HS-5 (cell line): ENCODE measurements around the gene CPEB3.
"Not testable (repeated sequence)": the region's sequence is repeated elsewhere in the genome, so short reads cannot be mapped to it uniquely, and the experiment has no call there.

ENCODE experiments used
- DNase-seq: peaks from one replicate; pipeline ENCODE4 v3.0.0-alpha.2; 2012; ENCODE audit warnings: low read depth

The CPEB3 gene

GRCh38 chr10:92102601-92103213 lies 188.2 kb downstream of the CPEB3 start:
- DNase-seq, result no peak

DNA sequence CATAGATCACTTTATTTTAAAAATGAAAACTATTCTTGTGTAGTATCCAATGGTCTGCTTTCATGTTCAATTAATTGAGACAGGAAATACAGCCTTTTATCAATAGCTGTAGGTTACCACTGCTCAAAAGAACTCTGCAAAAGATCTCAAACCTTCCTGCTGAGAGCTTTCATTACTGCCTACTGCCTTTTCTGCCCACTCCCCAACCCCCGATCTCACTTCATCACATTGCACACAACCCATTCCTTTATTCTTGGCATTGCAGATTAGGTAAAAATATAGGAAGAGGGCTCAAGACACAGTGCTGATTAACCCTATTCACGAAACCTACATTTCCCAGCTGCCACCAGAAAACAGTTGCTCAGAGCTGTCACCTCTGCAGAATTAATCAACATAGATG lies 195.9 kb downstream of the CPEB3 start:
- no peak for DNase-seq

DNA sequence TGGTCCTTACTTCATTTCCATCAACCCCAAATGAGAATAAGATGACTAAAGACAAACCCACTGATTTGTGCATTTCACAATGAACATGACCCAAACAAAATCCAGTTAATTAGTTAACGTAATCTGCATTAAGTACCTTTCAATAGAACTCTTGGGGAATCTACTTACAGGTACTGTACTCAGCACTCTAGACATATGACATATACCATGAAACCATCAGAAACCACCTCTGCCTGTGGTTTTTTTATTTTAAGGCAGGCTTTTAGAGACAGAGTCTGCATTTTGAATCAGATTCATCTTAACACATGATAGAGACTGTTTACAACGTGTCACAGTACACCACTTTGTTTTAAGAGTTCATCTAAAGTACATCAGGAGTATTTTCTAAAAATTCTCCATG lies 198.9 kb downstream of the CPEB3 start:
- no peak for DNase-seq

GRCh38 chr10:92087750-92088395 lies 203.0 kb downstream of the CPEB3 start:
- peak; percentile 54 for DNase-seq

GRCh38 chr10:92082583-92083280 lies 208.1 kb downstream of the CPEB3 start:
- no peak for DNase-seq

DNA sequence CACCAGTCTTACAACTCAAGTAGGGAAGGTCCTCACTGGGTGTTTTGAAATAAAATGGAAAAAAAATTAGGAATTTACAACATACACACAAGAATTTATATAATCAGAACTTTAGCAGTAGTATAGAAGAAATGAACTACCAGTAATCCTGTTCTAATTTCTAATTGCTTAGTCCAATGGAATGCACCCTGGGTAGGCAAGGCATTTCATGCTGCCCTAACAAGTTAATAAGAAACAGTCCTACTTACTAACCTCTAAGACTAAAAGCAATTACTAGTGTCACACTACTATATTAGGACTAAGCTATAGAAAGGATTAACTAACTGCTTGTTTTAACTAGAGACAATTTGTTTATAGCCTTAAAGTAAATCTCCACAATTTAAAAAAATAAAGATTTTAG lies 209.2 kb downstream of the CPEB3 start:
- no peak for DNase-seq

- DNase-seq, result no peak
These were observed 210.6 kb downstream of the CPEB3 start for GRCh38 chr10:92080244-92080643.

DNA sequence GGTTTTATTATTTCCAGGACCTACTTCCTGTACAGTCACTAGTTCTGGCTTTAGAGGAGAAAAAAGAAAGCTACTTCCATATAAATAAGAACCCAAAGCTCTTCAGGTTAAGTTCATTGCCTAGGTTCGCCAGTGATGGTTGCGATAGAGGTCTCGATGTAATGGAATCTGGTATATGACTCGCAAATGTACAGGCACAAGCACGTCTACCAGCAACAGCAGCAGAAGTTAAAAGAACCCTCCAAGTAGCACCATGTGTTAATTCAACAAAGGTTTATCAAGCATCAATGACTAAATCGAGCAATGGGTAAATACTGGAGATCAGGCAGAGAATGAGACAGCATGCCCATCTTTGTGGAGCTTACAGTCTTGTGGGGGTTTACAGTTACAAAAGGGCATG lies 211.9 kb downstream of the CPEB3 start:
- no peak for DNase-seq

- DNase-seq, result no peak
These were observed 214.2 kb downstream of the CPEB3 start for GRCh38 chr10:92076722-92077121.

DNA sequence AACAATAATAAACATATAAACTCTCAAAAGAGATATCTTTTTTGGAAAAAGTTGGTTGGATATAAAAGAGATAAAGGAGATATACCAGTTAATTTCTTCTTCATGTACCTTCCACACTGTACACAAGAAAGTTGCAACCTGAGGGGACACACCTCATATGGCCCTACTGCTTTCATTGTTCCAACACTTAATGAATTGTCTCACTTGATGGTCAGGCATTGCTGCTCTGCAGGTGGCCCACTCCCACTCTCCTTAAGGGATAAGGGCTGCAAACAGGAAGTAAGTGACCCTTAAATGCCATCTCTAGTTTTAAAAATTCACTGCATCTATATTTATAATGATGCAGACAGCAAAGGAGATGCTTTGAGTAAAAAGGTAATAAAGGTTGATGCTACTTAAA lies 215.0 kb downstream of the CPEB3 start:
- DNase-seq, result no peak

DNA sequence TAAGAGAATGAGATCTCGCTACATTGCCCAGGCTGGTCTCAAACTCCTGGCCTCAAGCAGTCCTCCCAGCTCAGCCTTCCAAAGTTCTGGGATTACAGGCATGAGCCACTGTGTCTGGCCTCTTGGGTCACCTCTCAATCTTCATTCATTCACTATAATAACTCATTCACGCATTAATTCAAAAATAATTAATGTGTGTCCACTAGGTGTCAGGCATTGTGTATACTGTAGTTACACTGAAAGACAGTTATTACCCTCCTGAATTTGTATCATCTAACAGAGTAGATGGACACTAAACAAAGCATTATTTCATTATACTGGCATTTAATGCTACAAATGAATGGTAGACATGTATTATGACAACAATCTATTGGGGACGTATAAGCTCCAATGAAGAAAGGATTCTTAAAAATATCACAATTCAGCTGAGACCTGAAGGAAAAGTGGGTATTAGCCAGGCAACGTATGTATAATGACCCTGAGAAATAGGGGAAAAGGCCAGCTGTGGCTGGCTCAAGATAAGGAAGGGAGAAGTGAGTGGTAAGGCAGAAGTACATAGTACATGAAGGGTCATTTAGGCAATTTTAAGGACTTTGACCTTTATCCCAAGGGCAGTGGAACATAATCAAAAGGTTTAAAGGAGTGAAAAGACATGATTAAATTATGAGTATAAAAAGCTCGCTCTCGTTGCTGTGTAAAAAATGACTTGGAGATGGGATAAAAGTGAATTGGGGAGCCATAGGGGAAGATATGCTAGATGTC lies 216.6 kb downstream of the CPEB3 start:
- no peak for DNase-seq

- DNase-seq, result no peak
These were observed 222.0 kb downstream of the CPEB3 start for GRCh38 chr10:92068900-92069299.

- DNase-seq, result no peak
These were observed 224.5 kb downstream of the CPEB3 start for GRCh38 chr10:92066386-92066785.

- DNase-seq, result no peak
These were observed 226.4 kb downstream of the CPEB3 start for GRCh38 chr10:92064506-92064905.

GRCh38 chr10:92062273-92062672 lies 228.6 kb downstream of the CPEB3 start:
- DNase-seq, result no peak

DNA sequence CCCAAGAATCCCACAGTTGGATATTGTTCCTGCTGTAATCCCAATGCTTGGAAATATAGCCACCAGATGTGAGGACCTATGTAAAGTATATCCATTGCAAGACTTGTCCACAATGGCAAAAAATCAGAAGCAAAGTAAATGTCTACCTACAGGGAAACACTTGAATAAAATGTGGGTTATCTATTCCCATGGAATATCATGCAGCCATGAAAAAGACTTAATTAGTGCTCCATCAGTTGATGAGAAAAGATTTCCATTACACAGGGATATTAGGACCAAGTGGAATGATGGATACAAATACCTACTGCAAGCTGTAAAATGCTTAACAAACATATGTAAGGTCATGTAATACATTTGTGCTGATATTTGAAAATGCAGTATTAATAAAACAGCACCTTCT lies 236.1 kb downstream of the CPEB3 start:
- DNase-seq, result no peak

DNA sequence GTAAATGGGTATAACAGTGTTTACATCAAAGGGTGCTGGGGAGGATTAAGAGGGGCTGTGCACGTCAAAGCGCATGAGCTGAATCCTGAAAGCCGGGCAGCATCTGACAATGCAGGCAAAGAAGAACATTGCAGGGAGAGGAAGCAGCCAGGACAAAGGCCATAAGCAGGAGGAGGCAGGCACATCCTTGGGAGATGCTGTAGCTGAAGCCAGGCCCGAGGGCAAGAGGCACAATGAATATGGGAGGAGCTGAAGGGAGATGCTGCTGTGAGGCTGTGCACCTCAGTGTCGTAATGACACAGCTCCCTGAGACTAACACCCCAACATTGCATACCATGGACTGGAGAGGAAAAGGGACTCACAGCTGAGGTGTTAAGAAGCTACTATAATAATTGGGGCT lies 238.1 kb downstream of the CPEB3 start:
- DNase-seq, result no peak

- DNase-seq, result no peak
These were observed 238.8 kb downstream of the CPEB3 start for GRCh38 chr10:92052088-92052487.

GRCh38 chr10:92047215-92047614 lies 243.7 kb downstream of the CPEB3 start:
- DNase-seq, result no peak

GRCh38 chr10:92045641-92046106 lies 245.2 kb downstream of the CPEB3 start:
- no peak for DNase-seq

- no peak for DNase-seq
These were observed 248.3 kb downstream of the CPEB3 start for GRCh38 chr10:92042541-92042940.

DNA sequence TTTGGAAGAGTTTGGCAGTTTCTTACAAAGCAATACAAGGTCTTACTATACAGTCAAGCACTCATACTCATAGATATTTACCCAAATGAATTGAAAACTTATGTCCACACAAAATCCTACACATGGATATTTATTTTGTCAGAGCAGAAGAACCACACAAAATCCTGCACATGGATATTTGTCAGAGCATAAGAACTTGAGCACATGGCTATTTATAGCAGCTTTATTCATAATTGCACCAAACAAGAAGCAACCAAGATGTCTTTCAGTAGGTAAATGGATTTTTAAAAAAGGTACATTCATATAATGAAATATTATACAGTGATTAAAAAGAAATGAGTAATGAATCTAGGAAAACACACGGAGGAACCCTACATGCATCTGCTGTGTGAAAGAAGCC lies 251.9 kb downstream of the CPEB3 start:
- DNase-seq, result no peak

DNA sequence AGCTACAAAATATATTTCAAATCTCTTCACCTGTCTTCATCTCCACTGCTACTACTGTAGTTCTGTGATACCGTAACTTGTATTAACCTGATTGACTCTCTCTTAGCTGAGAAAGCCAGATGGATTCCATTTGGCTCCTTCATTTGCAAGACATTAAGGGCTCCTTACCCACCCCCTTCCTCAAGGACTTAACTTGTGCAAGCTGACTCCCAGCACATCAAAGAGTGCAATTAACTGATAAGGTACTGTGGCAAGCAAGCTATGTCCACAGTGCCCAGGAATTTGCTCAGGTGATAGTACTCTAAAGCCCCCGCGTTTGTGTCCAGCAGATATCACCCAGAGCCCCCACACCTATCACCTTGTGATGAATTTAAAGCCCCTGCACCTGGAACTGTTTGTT lies 257.8 kb downstream of the CPEB3 start:
- DNase-seq, result not testable (repeated sequence)
